ENCODE data around the gene TMCO4. TPM values are rescaled to one million over a fixed set of nuclear protein-coding genes. Genes with fewer than 3 reads are reported as not detected.

TMCO4 gene
- total and polyA plus RNA-seq, 10 of the 15 experiments (the other 5 are each of a cell fraction or from before 2014, with no cell fraction given): 2.4 to 20.8 (median 13.0) TPM

DNA sequence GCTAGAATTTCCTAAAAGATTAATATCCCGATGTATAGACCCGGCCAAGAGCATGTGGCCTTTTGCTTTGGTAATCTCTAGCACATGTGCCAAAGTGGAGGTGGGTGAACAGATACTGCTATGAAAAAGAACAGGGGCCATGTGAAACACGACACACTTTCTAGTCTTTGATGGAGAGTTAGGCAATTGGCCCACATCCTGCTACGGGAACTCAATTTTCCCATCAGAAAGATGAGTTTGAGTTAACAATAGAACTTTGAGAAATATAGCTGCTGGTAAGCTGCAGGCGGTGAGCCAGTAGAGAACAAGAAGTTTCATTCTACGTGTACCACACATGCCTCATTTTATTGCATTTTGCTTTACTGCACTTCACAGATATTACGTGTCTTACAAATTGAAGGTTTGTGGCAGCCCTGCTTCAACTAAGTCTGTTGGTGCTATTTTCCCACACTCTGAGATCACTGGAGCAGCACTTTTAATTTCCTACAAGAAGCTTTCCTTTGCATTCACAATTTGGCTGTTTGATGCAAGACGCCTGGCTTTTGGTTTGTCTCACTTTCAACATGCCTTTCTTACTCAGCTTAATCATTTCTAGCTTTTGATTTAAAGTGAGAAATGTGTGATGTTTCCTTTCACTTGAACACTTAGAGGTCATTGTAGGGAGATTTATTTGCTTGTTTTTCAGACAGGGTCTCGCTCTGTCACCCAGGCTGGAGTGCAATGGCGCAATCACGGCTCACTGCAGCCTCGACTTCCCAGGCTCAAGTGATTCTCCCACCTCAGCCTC, 88.7 kb downstream of the TMCO4 start (continued):
- TF ChIP-seq ZBTB11 (CRISPR knock-in tag; IDR thresholded peaks at IDR 0.05) (no peak), IKZF1 (conservative IDR thresholded peaks at IDR 0.05) (peak; percentile 66; the same call in 1 of the 2 replicates), SUPT20H (IDR thresholded peaks at IDR 0.05; ENCODE audit: borderline replicate concordance, control insufficient read depth, low read depth, low read length) (no peak), SUZ12 (IDR thresholded peaks at IDR 0.05; ENCODE audit: unreplicated experiment) (no peak), MEF2A (IDR thresholded peaks at IDR 0.05; ENCODE audit: insufficient read depth, low read depth, low read length) (peak; percentile 34; the same call in 1 of the 2 replicates), CEBPB (IDR thresholded peaks at IDR 0.05; ENCODE audit: borderline replicate concordance in 1 of 2, low read depth in 2 of 2, low read length in 2 of 2) (no peak; a peak in 2 of 4 replicates), NR2C1 (IDR thresholded peaks at IDR 0.05) (no peak), POLR2AphosphoS5 (IDR thresholded peaks at IDR 0.05; ENCODE audit: low read length) (no peak), NRF1 (conservative IDR thresholded peaks at IDR 0.05; ENCODE audit: low read depth, low read length) (no peak), IKZF2 (IDR thresholded peaks at IDR 0.05) (peak; percentile 76 to 83; a peak in 2 of 4 replicates), CREB1 (IDR thresholded peaks at IDR 0.05; ENCODE audit: low read depth) (no peak), MEF2B (IDR thresholded peaks at IDR 0.05; ENCODE audit: partially characterized antibody, poor library complexity, severe bottlenecking) (peak; percentile 53), RELA (IDR thresholded peaks at IDR 0.05; ENCODE audit: borderline replicate concordance, partially characterized antibody) (no peak), KDM1A (IDR thresholded peaks at IDR 0.05; ENCODE audit: borderline replicate concordance) (no peak), TCF7 (IDR thresholded peaks at IDR 0.05; ENCODE audit: borderline replicate concordance) (peak; percentile 60), LARP7 (IDR thresholded peaks at IDR 0.05) (no peak), SREBF1 (IDR thresholded peaks at IDR 0.05; ENCODE audit: low read length) (no peak; the same call in 1 of the 2 replicates), PAX5 (IDR thresholded peaks at IDR 0.05; ENCODE audit: borderline replicate concordance, low read depth, low read length) (peak; percentile 51; the same call in 1 of the 2 replicates), RUNX3 (IDR thresholded peaks at IDR 0.05; ENCODE audit: low read length) (peak; percentile 53; the same call in 1 of the 2 replicates), RELB (IDR thresholded peaks at IDR 0.05; ENCODE audit: low read depth) (peak; percentile 81)
- TF ChIP-seq, protein P1, sequence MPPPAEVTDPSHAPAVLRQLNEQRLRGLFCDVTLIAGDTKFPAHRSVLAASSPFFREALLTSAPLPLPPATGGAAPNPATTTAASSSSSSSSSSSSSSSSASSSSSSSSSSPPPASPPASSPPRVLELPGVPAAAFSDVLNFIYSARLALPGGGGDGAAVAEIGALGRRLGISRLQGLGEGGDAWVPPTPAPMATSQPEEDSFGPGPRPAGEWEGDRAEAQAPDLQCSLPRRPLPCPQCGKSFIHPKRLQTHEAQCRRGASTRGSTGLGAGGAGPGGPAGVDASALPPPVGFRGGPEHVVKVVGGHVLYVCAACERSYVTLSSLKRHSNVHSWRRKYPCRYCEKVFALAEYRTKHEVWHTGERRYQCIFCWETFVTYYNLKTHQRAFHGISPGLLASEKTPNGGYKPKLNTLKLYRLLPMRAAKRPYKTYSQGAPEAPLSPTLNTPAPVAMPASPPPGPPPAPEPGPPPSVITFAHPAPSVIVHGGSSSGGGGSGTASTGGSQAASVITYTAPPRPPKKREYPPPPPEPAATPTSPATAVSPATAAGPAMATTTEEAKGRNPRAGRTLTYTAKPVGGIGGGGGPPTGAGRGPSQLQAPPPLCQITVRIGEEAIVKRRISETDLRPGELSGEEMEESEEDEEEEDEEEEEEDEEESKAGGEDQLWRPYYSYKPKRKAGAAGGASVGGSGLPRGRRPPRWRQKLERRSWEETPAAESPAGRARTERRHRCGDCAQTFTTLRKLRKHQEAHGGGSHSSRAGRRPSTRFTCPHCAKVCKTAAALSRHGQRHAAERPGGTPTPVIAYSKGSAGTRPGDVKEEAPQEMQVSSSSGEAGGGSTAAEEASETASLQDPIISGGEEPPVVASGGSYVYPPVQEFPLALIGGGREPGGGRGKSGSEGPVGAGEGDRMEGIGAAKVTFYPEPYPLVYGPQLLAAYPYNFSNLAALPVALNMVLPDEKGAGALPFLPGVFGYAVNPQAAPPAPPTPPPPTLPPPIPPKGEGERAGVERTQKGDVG (CRISPR knock-in tag; IDR thresholded peaks at IDR 0.05): no peak
- TF ChIP-seq, protein P2, sequence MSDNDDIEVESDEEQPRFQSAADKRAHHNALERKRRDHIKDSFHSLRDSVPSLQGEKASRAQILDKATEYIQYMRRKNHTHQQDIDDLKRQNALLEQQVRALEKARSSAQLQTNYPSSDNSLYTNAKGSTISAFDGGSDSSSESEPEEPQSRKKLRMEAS (IDR thresholded peaks at IDR 0.05; ENCODE audit: low read depth, low read length): no peak
